ENCODE results near the gene TMEM86A.

Gene TMEM86A

DNA sequence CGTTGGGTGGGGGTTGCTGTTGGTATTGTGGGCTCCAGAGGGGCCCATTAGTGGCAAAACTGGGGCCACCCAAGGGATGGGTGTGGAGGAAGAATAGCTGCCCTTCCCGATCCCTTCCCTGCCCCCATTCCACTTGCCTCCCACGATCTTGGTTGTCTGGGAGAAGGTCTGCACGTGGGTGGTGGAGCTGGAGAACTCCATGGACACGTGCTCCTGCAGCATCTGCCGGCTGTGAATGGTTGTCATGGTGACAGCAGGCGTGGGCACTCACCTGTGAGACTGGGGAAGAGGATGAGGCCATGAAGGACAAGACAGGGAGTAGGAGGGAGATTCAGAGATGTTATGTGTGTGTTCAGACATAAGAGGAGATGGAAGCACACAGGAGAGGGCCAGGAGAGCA is 25.4 kb downstream of the TMEM86A start:
- no peak for DNase-seq (ENCODE audit: low read depth, low spot score)

DNA sequence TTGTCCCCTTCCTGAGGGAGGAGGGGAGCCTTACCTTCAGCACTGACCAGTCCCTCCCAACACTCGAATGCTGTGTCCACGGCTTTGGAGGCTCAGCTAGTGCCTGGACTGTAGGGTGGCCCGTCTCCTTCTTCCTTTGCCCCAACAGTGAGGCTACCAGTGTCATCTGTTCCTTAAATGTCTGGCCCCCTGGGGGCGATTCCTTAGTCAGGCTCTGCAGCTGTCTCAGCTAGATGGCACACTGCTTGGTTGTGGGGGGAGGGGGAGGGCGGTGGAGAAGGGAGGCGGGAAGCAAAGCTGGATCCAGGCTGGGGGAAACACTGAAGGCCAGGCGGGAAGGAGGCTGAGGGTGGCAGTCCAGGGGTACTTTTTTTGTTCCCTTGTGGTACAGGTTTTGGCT is 27.5 kb downstream of the TMEM86A start, which contains the start of gene IGSF22:
Gene IGSF22, minus strand, starts transcription at position 149 of the 400 bp plus-strand sequence. CDS start 1,952 bp downstream, outside the sequence.
- DNase-seq (ENCODE audit: low read depth, low spot score), result peak; percentile 27

DNA sequence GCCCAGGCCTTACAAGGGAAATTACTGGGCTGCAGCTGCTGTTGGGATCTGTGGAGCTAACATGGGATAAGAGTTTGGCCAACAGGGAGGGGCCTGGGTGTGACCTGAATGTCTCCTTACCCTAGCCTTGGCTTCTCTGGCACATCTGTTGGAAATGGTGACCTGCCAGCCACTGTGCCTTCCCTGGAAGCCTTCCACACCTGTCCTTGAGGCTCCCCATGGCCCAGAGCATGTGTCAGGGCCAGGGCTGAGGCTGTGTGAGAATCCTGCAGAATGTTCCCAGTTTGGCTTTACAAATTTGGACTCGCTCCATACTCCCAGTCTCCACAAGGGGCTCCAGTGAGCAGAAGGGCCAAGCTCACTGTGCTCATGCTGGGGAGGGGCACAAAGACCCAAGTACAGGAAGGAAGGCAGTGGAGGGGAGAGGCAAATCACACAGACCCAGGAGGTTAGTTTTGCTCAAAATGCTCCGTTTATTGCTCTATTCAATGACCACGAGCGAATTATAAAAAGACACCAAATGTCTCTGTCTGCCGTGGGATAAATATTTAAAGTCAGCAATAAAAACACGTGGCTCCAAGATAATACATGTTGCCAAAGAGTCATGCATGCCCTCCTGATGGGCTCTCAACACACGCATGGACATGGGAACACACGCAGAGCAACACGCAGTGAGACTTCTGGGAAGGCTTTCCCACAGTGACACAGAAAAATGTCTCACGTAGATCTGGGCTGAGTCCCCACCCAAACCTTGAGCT is 29.1 kb downstream of the TMEM86A start:
- peak; percentile 74 for DNase-seq (ENCODE audit: low read depth, low spot score)

- DNase-seq (ENCODE audit: low read depth, low spot score), result no peak
Observed at GRCh38 chr11:18728658-18729057, 30.1 kb downstream of the TMEM86A start.

GRCh38 chr11:18729426-18729825 is 30.8 kb downstream of the TMEM86A start:
- no peak for DNase-seq (ENCODE audit: low read depth, low spot score)

DNA sequence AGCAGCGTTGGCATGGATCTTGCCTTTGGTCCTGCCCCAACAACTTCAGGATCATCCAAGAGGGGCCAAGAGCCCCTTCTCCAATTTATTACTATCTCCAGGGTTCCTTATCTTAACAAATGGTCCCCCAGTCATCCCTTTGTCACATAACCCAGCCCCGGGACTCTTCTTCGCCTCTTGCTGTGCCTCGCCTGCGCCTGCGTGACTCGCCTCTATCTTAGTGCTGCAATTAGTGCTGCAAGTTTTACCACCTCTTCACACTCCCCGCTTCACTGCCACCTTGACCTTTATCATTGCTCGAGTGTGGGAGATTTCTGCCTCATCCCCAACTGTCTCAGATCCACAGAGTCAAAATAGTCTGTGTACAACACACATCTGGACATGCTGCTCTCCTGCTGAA is 31.4 kb downstream of the TMEM86A start:
- no peak for DNase-seq (ENCODE audit: low read depth, low spot score)

DNA sequence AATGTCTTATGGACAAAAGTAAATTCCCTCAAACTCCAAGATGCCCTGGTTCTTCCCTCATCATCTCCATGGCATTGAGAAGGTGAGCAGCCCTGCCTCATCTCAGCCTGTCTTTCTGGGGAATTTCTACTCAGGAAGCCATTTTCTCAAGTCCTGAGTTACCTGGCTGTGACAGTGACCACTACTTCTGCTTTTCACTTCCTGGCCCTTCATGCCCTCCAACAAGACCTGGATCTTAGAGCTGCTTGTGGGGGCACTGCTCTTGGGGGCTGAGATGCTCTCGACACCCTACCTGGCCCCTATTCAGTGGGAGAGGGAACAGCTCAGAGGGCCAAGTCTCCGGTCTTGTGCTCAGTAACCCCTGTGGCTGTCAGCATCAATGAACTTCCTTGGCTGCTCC is 32.9 kb downstream of the TMEM86A start:
- no peak for DNase-seq (ENCODE audit: low read depth, low spot score)

DNA sequence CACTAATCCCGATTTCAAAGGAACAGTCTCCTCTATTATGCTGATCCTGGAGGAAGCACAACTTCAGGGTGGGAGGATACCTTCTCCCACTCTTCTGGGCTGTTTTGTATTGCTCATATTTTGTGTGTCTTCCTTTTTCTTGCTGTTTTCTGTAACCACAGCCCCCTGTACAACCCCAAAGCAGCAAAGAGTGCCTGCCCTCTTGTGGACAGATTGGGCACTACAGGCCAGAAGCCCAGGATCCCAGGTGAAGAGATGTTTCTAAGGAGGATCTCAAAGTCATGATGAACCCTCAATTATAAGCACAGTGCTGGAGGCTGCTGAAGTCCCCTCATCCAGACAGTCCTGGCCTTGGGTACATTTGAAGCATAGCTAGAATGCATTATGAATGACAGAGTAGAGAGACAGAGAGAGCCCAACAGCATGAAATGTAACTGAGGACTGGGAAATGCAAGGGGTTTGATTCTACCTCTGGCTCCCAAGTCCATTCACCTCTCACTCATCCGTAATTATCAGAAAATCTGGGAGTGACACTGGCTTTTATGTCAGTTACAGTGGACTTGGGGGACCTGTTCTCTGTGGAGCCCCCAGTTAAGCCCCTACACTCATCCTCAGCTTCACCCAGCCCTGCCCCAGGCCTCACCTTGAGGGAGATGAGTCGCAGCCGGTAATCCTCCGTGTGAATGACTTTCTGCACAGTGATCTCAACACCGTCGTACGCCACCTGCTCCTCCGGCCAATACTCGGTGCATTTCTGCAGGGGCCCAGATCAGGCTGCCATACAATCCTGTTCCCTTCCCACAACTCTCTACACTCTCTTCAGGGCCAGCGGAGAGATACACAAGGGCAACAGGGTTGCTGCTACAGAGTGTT is 33.6 kb downstream of the TMEM86A start:
- peak; percentile 75 for DNase-seq (ENCODE audit: low read depth, low spot score)

- DNase-seq (ENCODE audit: low read depth, low spot score), result no peak
Observed at GRCh38 chr11:18733202-18733601, 34.6 kb downstream of the TMEM86A start.

GRCh38 chr11:18736590-18737148 is 38.1 kb downstream of the TMEM86A start:
- DNase-seq (ENCODE audit: low read depth, low spot score), result peak; percentile 61

GRCh38 chr11:18737642-18738041 is 39.1 kb downstream of the TMEM86A start:
- no peak for DNase-seq (ENCODE audit: low read depth, low spot score)

DNA sequence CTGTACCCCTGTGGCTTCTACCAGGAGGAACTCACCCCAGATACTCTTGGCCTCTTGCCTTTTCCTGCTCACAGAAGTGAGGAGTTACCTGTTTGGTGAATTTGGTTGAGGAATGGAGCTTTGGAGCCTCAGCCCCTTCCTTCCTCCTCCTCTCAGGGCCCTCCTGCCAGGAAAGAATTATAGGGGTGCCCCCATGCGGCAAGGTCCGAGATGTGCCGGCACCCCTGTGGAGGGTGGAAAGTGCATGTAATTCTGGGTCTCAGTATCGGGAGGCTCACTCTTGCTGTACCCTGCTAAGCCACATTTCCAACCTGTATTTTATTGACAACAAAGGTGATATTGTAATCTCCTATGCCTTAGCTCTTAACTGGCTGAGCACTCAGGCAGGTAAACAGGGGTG is 41.1 kb downstream of the TMEM86A start:
- DNase-seq (ENCODE audit: low read depth, low spot score), result no peak

DNA sequence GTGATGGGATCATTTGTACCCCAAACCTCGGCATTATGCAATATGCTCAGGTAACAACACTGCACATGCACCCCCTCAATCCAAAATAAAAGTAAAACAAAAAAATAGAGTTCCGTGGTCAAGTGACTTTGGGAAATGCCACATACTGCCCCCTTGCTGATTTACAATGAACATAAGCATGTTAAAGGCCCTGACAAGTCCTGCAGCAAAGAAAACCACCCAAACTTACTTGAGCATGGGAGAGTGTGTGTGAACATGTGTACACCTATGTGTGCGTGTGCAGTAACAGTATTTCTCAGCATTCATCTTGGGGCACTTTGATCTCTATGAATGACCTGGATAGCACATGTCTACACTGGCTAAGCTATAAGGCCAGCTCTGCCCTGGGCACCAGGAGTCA is 43.2 kb downstream of the TMEM86A start:
- DNase-seq (ENCODE audit: low read depth, low spot score), result no peak

- no peak for DNase-seq (ENCODE audit: low read depth, low spot score)
Observed at GRCh38 chr11:18743365-18743764, 44.8 kb downstream of the TMEM86A start.

GRCh38 chr11:18743900-18744514 is 45.4 kb downstream of the TMEM86A start:
- no peak for DNase-seq (ENCODE audit: low read depth, low spot score)

GRCh38 chr11:18745251-18745650 is 46.7 kb downstream of the TMEM86A start:
- no peak for DNase-seq (ENCODE audit: low read depth, low spot score)

- no peak for DNase-seq (ENCODE audit: low read depth, low spot score)
Observed at GRCh38 chr11:18748766-18749365, 50.3 kb downstream of the TMEM86A start.

GRCh38 chr11:18749681-18750319 is 51.2 kb downstream of the TMEM86A start:
- DNase-seq (ENCODE audit: low read depth, low spot score), result peak; percentile 86

DNA sequence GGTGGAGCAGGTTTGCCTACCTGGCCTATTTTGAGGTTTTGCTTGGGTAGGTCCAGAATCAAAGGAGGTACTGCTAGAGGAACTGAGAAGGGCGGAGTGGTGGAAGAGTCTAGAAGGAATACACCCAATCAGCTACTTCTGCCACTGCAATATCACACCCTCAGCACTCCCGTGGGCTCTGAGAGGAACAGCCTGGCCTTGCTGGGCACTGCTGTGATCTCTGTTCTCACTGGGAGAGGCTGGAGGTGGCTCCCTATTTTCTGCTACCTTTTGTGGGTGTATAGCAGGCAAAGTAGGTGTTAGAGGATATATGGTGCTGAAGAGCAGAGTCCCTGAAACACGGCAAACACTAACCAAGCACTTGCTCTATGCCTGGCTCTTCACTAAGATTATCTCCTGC is 52.4 kb downstream of the TMEM86A start:
- DNase-seq (ENCODE audit: low read depth, low spot score), result no peak

DNA sequence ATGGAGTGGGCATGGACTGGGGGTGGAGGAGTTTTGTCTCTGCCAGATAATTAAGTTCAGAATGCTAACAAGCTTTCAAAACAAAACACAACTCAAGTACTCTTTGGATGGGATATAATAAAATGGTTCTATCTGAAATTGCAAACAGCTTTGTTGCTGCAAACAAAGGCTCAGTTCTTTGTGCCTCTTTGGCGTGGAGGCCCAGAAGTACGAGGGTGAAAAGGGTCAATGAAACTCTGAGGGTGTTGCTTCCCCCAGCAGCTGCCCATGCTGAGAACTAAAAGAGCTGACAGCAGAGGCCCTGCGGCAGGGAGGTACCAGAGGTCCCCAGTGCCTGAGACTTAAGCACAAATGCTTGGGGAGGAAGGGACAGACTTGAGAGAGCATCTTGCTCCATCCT is 53.9 kb downstream of the TMEM86A start:
- DNase-seq (ENCODE audit: low read depth, low spot score), result no peak

GRCh38 chr11:18754308-18754707 is 55.7 kb downstream of the TMEM86A start:
- no peak for DNase-seq (ENCODE audit: low read depth, low spot score)

Measured in ELF-1 (cell line).